GM18867 (cell line): Measurements from ENCODE around the gene ASAP3.
"Not testable (repeated sequence)": the region's sequence is repeated elsewhere in the genome, so short reads cannot be mapped to it uniquely, and the experiment has no call there.

Experiments
- ATAC-seq: cut with Tn5 transposase; IDR thresholded peaks from one replicate; pipeline ENCODE4 v1.9.1; 2021; ENCODE audit warnings: mild to moderate bottlenecking, moderate library complexity; ENCODE audit not compliant: unreplicated experiment

The ASAP3 gene

GRCh38 chr1:23515905-23516304 lies 31.9 kb upstream of the ASAP3 start:
- ATAC-seq: no peak

DNA sequence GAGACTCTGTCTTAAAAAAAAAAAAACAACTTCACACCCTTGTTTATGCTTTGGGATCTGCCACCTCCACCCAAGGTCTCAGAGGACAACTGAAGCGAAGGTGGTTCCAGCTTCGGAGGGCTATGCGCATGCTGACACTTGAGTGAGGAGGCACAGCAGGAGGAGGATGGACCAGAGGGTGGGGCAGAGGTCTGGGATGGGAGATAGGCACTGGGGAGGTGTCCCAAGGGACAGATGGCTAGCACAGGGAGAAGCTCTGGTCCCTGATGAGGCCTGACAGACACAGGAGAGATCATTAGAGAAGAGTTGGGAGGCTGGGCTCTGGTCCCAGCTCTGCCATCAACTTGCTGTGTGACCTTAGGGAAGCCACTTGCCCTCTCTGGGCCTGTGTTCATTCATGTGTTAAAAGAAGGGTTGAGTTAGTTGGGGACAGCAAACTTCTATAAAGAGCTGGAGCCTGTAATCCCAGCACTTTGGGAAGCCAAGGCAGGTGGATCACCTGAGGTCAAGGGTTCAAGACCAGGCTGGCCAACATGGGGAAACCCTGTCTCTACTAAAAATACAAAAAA lies 30.2 kb upstream of the ASAP3 start:
- no peak for ATAC-seq

- ATAC-seq: no peak
Measured at GRCh38 chr1:23509896-23510295, 25.9 kb upstream of the ASAP3 start.

DNA sequence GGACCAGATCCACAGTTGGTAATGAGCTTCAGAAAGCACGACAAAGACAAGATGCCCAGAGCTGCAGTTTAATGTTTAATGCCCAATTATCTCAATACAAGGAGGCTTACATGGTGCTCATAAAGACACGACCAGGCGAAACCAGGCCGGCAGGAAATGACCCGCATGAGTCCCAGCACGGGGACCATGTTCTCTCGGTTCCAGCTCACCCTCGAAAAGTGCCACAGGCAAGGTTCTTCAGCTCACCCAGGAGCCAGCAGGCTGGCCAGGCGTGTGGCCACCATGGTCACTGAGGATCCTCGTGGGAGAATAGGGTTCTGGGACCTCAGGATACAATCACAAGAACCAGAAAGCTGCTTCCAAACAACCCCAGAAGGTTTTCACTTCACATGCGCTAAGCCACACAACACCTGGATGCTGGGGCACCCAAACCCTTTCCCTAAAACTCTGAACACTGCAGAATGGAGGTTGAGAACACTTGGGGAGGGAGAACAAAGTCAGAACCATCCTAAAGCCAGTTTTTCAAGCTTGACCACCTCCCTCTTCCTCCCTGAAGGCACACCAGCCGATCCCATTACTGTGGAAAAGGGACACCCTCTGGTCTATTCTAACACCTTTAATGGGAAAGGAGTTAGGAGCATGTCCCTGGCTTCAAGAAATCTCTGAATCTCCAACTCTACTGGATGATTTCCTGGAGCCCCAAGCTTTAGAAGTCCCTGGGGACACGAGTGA lies 22.6 kb upstream of the ASAP3 start:
- no peak for ATAC-seq

DNA sequence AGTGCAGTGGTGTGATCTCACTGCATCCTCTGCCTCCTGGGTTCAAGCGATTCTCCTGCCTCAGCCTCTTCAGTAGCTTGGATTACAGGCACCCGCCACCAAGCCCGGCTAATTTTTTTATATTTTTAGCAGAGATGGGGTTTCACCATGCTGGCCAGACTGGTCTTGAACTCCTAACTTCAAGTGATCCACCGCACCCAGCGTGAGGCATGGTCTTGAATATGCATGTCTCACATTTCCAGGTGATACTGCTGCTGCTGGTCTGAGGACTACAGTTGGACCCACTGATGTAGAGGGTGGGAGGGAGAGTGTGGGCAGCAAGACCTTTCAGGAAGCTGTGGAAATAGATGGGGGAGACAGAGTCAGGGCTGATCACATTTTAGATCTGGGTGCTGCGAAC lies 21.9 kb upstream of the ASAP3 start:
- ATAC-seq: no peak

DNA sequence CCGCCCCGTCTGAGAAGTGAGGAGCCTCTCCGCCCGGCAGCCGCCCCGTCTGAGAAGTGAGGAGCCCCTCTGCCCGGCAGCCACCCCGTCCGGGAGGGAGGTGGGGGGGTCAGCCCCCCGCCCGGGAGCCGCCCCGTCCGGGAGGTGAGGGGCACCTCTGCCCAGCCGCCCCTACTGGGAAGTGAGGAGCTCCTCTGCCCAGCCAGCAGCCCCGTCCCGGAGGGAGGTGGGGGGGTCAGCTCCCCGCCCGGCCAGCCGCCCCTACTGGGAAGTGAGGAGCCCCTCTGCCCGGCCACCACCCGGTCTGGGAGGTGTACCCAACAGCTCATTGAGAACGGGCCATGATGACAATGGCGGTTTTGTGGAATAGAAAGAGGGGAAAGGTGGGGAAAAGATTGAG lies 20.2 kb upstream of the ASAP3 start:
- ATAC-seq: not testable (repeated sequence)

GRCh38 chr1:23502951-23503350 lies 19.0 kb upstream of the ASAP3 start:
- ATAC-seq: no peak

DNA sequence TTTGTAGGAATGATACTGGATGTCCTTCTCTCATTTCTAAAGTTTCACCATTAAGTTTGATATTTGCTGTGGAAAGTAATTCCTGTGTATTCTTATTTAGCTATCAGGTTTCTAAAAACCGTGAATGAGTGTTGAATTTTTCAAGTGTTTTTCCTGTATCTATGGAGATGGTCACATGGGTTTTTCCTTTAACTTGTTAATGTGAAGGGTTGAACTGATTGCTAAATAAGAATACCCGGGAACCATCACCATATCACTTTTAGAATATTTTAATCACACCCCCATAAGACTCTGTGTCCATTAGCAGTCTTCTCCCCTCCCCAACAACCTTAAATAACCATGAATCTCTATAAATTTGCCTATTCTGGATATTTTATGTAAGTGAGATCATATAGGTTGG lies 16.5 kb upstream of the ASAP3 start:
- ATAC-seq: no peak

DNA sequence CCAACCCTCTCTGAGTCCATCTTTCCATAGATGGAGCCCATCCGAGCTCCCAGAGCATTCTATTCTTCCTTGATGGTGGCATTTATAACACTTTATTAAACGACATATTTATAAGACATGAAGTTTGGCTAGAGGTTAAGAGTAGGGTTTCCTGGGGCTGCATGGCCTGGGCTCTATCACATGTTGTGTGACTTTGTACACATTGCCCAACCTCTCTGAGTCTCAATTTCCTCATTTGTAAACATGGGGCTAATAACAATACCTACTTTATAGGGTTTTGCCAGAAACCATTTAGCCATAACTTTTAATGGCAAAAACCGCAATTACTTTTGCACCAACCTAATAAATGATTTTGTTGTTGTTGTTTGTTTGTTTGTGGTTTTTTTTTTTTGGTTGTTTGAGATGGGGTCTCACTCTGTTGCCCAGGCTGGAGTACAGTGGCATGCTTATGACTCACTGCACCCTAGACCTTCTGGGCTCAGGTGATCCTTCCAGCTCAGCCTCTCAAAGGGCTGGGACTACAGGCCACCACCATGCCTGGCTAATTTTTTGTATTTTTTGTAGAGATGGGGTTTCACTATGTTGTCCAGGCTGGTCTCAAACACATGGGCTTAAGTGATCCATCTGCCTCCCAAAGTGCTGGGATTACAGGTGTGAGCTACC lies 13.9 kb upstream of the ASAP3 start:
- no peak for ATAC-seq

DNA sequence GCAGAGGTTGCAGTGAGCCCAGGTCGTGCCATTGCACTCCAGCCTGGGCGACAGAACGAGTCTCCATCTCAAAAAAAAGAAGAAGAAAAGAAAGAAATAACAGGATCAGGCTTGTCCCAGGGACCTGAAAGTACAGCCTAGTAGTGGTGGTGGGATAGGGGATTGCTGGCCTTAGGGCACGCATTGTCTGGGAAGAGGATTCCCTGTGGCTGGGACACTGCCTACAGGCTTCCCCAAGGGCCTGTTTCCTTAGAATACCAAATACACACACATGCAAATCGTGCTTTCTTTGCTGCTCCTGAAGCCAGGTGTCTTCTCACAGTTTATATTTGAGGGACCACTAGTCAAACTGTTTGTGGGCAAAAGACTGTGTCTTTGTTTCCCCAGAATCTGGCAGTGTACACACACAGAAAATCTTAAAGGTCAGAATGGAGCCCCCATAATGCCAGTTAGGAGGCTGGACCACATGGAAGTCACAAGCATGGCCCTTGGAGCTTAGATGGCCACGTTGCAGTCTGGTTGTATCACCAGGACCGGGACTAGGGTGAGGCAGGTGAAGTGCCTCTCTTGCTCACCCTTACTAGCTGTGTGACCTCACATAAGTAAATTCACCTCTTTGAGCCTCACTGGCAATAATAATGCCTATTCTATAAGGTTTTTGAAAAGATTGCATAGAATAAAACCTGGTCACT lies 12.7 kb upstream of the ASAP3 start:
- no peak for ATAC-seq

DNA sequence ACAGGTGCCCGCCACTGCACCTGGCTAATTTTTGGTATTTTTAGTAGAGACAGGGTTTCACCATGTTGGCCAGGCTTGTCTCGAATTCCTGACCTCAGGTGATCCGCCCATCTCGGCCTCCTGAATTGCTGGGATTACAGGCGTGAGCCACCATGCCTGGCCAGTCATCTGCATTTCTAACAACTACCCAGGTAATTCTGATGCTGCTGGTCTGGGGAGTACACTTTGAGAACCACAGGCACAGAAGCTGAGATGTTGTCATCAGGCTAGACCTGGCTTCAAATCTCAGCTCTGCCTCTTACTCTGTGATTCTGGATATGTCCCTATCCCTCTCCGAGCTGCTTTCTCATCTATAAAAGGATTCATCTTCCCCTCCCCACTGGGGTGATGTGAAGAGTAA lies 10.9 kb upstream of the ASAP3 start:
- not testable (repeated sequence) for ATAC-seq

DNA sequence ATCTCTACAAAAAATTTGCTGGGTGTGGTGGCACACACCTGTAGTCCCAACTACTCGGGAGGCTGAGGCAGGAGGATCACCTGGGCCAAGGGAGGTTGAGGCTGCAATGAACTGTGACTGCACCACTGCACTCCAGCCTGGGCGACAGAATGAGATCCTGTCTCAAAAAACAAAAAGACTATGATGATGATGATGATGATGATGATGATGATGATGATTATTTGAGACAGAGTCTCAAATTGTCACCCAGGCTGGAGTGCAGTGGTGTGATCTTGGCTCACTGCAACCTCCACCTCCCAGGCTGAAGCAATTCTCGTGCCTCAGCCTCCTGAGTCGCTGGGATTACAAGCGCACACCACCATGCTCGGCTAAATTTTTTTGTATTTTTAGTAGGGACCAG lies 8.8 kb upstream of the ASAP3 start:
- ATAC-seq: not testable (repeated sequence)

DNA sequence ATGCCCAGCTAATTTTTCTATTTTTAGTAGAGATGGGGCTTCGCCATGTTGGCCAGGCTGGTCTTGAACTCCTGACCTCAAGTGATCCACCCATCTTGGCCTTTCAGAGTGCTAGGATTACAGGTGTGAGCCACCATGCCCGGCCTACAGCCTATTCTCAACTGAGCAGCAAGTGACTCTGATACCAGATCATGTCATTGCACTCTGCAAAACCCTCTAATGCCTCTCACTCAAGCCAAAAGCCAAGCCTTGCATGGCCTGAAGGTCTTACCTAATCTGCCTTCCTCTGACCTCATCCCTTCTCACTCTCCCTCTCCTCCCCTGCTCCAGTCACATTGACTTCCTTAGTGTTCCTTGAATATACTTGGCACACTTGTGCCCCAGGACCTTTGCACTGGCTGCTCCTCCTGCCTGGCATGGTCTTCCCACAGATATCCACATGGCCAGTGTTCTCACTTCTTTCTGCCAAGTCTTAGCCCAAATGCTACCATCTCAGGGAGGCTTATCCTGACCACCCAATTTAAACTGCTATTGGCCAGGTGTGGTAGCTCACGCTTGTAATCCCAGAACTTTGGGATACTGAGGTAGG lies 8.2 kb upstream of the ASAP3 start:
- no peak for ATAC-seq

- ATAC-seq: no peak
Measured at GRCh38 chr1:23489842-23490241, 5.9 kb upstream of the ASAP3 start.

DNA sequence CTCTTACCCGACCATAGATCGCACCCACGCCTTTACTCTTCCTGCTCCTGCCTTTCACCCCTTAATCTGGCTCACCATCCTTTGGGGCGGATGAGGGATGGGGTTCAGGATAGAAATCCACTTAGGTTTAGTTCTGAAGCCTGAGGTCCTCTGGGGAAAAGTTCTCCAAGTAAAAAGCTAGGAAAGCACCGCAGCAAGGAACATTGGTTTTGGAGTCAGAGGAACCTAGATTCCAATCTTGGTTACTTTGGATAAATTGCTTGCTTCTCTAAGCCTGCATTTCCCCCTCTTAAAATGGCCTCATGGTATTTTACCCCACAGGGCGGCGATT lies 988 bp upstream of the ASAP3 start:
- no peak for ATAC-seq

DNA sequence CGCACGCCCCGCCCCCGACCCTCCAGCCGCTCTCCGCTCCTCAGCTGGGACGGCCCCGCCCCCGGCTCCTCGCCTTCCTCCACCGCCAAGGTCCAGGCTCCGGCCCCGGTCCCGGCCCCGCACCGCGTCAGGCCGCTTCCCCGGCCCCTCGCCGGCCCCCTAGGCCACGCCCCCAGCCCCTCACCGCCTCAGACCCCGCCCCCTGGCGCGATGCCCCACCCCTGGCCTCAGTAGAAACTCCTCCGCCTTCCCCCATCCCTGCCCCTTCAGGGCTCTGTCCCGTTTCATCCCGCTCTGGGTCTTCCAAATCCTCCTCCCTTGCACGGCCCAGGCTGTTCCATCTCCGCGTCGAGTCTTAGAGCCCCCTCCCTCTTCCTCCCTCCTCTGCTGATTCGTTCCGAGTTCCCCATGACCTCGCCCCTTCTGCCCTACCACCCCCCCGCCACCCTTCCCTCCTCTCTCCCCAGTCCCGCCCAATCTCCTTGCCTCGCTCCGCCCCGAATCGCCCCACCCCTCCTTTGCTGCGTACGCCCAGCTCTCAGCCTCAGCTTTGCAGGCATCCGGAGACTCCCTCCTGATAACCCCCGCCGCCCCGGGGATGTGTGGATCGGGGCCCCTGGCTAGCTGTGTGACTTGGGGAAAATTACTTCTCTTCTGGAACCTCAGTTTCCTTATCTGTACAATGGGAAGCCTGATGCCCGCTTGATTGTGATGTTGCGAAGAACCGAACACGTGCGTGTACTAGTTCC lies 448 bp upstream of the ASAP3 start:
- ATAC-seq: peak; percentile 62

- ATAC-seq: no peak
Measured at GRCh38 chr1:23481904-23482303, 2.1 kb downstream of the ASAP3 start.

DNA sequence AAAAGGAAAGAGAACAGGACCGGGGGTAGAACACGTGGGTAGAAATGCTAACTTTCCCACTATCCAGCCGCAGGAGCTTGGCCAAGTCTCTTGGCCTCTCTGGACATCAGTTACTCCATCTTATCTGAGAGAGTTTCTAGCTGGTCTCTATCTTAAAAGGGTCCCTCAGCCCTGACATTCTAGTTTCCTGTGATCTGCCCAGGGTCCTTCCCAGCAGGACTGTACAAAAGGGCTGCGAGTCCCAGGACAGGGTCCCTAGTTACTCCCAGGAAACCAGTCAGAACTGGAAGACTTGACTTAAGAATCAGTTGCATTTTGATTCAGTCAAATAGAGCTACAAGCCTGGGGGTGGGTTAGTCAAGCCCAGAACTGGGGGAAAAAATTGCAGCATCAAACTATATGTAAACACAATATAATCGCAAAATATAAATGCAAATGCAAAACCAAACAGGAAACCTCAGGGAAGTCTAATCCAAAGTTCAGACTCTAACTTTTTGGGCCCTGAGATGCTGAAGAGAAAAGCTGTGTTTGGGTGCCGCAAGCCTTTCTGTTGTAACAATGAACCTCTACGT lies 2.9 kb downstream of the ASAP3 start:
- no peak for ATAC-seq

GRCh38 chr1:23480187-23481025 lies 3.6 kb downstream of the ASAP3 start:
- ATAC-seq: no peak

GRCh38 chr1:23479666-23479941 lies 4.4 kb downstream of the ASAP3 start:
- ATAC-seq: no peak
